Measurements from ENCODE around the gene SLC16A5. TPM values are rescaled to one million over a fixed set of nuclear protein-coding genes. Genes with fewer than 3 reads are reported as not detected.

Gene SLC16A5
- total RNA-seq, 1 donor from 2014 or later: 16.4 TPM

DNA sequence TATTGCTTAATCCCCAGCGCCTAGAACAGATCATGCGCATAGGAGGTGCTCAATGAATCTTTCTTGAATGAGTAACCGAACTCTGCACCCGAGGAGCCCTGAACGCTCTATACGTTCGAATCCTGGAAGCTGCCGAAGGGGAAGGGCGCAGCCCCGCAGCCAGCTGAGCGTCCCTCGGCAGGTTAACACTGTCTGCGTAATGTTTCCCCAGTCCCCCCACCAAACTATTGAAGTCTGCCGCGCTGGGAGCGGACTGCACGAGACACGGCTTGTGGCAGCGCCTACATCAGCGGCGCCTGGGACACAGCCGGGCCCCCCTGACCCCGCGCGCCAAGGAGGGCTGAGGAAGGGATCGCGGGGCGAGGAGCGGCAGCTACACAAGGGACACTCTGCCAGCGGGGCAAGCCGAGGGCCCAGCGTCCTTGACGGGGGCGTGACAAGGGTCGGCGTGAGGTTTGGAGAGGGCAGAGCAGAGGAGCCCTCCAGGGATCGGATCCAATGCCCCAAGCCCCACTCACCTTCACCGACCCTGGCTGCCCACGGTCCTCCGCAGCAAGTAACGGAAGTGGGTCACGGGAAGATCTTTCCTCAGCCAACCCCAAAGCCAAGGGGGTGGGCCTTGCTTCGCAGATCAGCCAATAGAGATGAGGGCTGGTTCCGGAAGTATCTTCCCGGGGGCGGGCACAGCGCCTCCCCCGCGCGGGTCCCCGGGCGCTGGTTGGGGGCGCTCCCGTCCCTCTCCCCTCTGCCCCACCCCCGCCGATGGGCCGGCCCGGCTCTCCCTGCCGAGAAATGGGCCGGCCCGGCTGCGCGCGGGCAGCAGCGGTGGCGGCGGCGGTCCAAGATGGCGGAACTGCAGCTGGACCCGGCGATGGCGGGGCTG is 41.1 kb upstream of the SLC16A5 start, which contains the start of the genes ATP5PD and KCTD2:
Gene ATP5PD, minus strand, starts transcription at position 563 of the 883 bp plus-strand sequence. CDS start 4,319 bp downstream, outside the sequence.
Gene KCTD2, plus strand, starts transcription at position 819 of the 883 bp plus-strand sequence. Its CDS starts 26 bp downstream, at position 845.
- no peak for TF ChIP-seq CTCF (conservative IDR thresholded peaks at IDR 0.05)
- Mint-ChIP-seq H3K27ac (peak within 1 kb of the TSS; percentile 98), H3K36me3 (peaks cover 2% of the 10 kb centered on the region), H3K4me1 (ENCODE audit: unreplicated experiment) (peaks cover 30% of the 10 kb centered on the region), H3K4me3 (peak within 1 kb of the TSS; percentile 99), H3K27me3 (no peaks in the 10 kb centered on the region), H3K9me3 (no peaks in the 10 kb centered on the region)
- peak; percentile 96 for DNase-seq (ENCODE audit: extremely low spot score, unreplicated experiment)

DNA sequence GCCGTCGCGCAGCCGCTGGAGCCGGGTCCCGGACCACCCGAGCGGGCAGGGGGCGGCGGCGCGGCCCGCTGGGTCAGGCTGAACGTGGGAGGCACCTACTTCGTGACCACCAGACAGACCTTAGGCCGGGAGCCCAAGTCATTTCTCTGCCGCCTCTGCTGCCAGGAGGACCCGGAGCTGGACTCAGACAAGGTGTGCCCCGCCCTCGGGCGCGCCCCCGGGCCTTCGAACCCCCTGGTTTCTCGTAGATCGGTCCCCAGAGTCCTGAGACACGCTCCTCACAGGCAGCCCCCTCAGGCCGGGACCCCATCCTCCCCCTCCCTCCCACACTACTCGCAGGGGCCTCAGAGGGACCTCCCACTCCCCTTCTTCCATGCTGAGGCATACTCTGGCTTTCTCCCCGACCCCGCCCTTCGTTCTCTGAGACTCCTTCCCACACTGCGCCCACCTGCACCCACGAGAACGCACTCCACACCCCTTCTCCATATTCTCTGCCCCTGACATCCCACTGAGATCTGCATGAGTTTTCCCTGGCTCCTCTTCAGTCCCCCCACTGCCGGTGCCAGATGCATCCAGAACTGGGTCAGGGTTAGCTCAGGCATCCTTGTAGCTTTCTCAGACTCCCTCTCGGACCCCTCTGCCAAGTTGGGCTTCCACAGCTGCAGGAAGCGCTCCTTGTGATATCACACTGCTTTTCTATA is 40.2 kb upstream of the SLC16A5 start:
- Mint-ChIP-seq H3K36me3 (peaks cover 6% of the 10 kb centered on the region), H3K27ac (peak overlapping the region; percentile 96), H3K4me1 (ENCODE audit: unreplicated experiment) (peaks cover 30% of the 10 kb centered on the region), H3K4me3 (peak overlapping the region; percentile 99), H3K27me3 (no peaks in the 10 kb centered on the region), H3K9me3 (no peaks in the 10 kb centered on the region)
- TF ChIP-seq CTCF (conservative IDR thresholded peaks at IDR 0.05): no peak
- no peak for DNase-seq (ENCODE audit: extremely low spot score, unreplicated experiment)

DNA sequence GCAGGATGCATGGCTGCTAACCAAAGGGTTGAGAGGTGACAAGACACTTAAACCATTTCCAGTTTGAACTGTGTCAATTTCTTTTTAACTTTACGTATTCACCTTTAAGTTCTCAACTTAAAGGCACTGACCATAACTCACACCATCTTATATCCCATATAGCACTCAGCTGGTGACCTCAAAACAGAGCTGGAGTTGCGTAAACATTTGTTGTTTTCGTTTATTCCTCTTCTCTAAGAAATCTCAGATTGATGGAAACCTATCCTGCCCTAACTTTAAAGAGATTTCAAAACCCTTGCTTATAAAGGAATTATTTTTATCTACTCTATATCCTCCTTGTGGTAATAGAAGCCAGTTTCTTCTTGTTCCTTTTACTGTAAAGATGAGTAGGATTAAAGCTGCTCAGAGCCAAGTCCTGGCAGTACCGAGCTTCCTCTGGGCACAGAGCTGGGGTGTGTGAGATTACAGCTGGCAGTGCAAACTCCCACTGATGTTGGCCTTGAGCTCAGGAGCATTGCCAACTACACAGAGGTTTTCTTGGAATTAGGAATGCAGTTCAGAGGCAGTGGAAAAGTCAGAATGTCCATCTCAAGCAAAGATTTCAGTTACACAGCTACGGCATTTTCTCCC is 39.4 kb upstream of the SLC16A5 start:
- no peaks in the 10 kb centered on the region for H3K9me3 Mint-ChIP-seq
- no peak for TF ChIP-seq CTCF (conservative IDR thresholded peaks at IDR 0.05)
- peak overlapping the region; percentile 99 for H3K4me3 Mint-ChIP-seq
- peaks cover 30% of the 10 kb centered on the region for H3K4me1 Mint-ChIP-seq (ENCODE audit: unreplicated experiment)
- DNase-seq (ENCODE audit: extremely low spot score, unreplicated experiment): no peak
- peak overlapping the region; percentile 96 for H3K27ac Mint-ChIP-seq
- H3K36me3 Mint-ChIP-seq: peaks cover 11% of the 10 kb centered on the region
- no peaks in the 10 kb centered on the region for H3K27me3 Mint-ChIP-seq

DNA sequence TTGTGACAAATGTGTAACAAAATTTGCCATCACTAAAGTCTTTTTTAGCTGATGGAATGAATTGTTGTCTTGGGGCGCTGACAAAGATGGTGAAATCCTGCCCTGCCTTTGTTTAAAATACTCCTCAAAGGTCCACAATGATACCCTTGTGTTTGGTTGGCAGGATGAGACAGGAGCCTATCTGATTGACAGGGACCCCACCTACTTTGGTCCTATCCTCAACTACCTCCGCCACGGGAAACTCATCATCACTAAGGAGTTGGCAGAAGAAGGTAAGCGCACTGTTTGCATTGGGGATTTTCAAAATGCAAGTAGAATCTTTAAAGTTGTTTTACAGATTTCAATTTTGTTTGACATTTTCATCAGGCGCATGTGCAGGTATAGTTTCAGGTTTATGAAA is 38.7 kb upstream of the SLC16A5 start:
- Mint-ChIP-seq H3K27ac (no peak overlapping the region), H3K4me3 (peak overlapping the region; percentile 99), H3K36me3 (peaks cover 11% of the 10 kb centered on the region), H3K27me3 (no peaks in the 10 kb centered on the region), H3K4me1 (ENCODE audit: unreplicated experiment) (peaks cover 30% of the 10 kb centered on the region), H3K9me3 (no peaks in the 10 kb centered on the region)
- DNase-seq (ENCODE audit: extremely low spot score, unreplicated experiment): no peak
- TF ChIP-seq CTCF (conservative IDR thresholded peaks at IDR 0.05): no peak

DNA sequence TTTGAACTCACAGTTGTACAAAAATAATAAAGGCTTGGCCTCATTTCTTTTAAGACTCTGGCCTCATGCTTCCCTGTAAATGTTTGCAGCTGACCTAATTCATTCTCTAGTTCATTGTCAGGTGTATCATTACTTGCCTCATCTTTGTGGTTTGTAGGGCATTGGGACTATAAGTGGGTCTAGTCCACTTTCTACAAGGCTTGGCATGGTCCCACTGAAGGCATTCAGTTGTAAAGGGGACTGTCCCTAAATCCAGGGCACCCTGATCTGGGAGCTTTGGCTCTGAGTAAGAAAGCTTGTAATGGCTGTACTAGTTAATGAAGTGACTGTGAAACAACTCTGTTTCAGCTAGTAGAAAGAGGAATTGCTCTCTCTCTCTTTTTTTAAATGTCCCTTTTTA is 38.0 kb upstream of the SLC16A5 start:
- H3K27me3 Mint-ChIP-seq: no peaks in the 10 kb centered on the region
- H3K4me1 Mint-ChIP-seq (ENCODE audit: unreplicated experiment): peaks cover 28% of the 10 kb centered on the region
- no peak overlapping the region for H3K27ac Mint-ChIP-seq
- H3K4me3 Mint-ChIP-seq: peak overlapping the region; percentile 51
- H3K36me3 Mint-ChIP-seq: peaks cover 11% of the 10 kb centered on the region
- H3K9me3 Mint-ChIP-seq: no peaks in the 10 kb centered on the region
- no peak for DNase-seq (ENCODE audit: extremely low spot score, unreplicated experiment)
- TF ChIP-seq CTCF (conservative IDR thresholded peaks at IDR 0.05): no peak
